H9 (cell line): Measurements from ENCODE around the gene VWDE. TPM values are rescaled to one million over a fixed set of nuclear protein-coding genes. Genes with fewer than 3 reads are reported as not detected.

ENCODE experiments used
- DNase-seq: peaks from one replicate; pipeline ENCODE4 v3.0.0-alpha.2; 2017
- H2AFZ ChIP-seq: one replicate; pipeline ENCODE4 v1.6.1; 2013; ENCODE audit warnings: mild to moderate bottlenecking, low read length, control low read depth, moderate library complexity
- H2AK5ac ChIP-seq: 2 replicates; pipeline ENCODE4 v1.6.1; 2013; ENCODE audit warnings: low read length, control low read depth, mixed read lengths; ENCODE audit not compliant: insufficient read length
- H2BK120ac ChIP-seq: one replicate; pipeline ENCODE4 v1.6.1; 2013; ENCODE audit warnings: low read depth, mild to moderate bottlenecking, low read length, control low read depth, inconsistent platforms; ENCODE audit not compliant: poor library complexity, severe bottlenecking
- H2BK12ac ChIP-seq: 2 replicates; pipeline ENCODE4 v1.6.1; 2013; ENCODE audit warnings: low read length, control low read depth, mixed read lengths, low read depth; ENCODE audit not compliant: insufficient read length
- H2BK15ac ChIP-seq: 2 replicates; pipeline ENCODE4 v1.6.1; 2013; ENCODE audit warnings: low read depth, low read length, control low read depth
- H2BK20ac ChIP-seq: one replicate; pipeline ENCODE4 v1.6.1; 2013; ENCODE audit warnings: low read depth, mild to moderate bottlenecking, low read length, control low read depth, inconsistent platforms; ENCODE audit not compliant: poor library complexity, severe bottlenecking
- H2BK5ac ChIP-seq: 2 replicates; pipeline ENCODE4 v1.6.1; 2013; ENCODE audit warnings: low read length, control low read depth, mixed read lengths; ENCODE audit not compliant: insufficient read length
- H3K14ac ChIP-seq: 2 replicates; pipeline ENCODE4 v1.6.1; 2013; ENCODE audit warnings: low read length, control low read depth; ENCODE audit not compliant: insufficient read depth
- H3K18ac ChIP-seq: 2 replicates; pipeline ENCODE4 v1.6.1; 2013; ENCODE audit warnings: low read depth, mild to moderate bottlenecking, mixed read lengths, low read length, control low read depth; ENCODE audit not compliant: insufficient read length
- H3K23ac ChIP-seq: 2 replicates; pipeline ENCODE4 v1.6.1; 2013; ENCODE audit warnings: low read length, control low read depth, mixed read lengths, low read depth; ENCODE audit not compliant: insufficient read length
- H3K23me2 ChIP-seq: 2 replicates; pipeline ENCODE4 v1.6.1; 2013; ENCODE audit warnings: low read depth, mild to moderate bottlenecking, mixed read lengths, low read length, control low read depth; ENCODE audit not compliant: insufficient read length, poor library complexity, severe bottlenecking
- H3K27ac ChIP-seq: 2 replicates; pipeline ENCODE4 v1.5.1; 2013; ENCODE audit warnings: low read length, control low read depth, mixed read lengths, low read depth; ENCODE audit not compliant: insufficient read length
- H3K27me3 ChIP-seq: 2 replicates; pipeline ENCODE4 v1.6.1; 2013; ENCODE audit warnings: low read length, control low read depth, inconsistent platforms; ENCODE audit not compliant: insufficient read depth
- H3K4ac ChIP-seq: 2 replicates; pipeline ENCODE4 v1.6.1; 2013; ENCODE audit warnings: low read depth, mild to moderate bottlenecking, control low read depth, inconsistent platforms, low read length, moderate library complexity
- H3K4me1 ChIP-seq: 2 replicates; pipeline ENCODE4 v1.6.1; 2013; ENCODE audit warnings: low read length, control low read depth, inconsistent platforms; ENCODE audit not compliant: insufficient read depth
- H3K4me2 ChIP-seq: 2 replicates; pipeline ENCODE4 v1.6.1; 2013; ENCODE audit warnings: low read length, control low read depth, mixed read lengths; ENCODE audit not compliant: insufficient read length, insufficient read depth
- H3K56ac ChIP-seq: 2 replicates; pipeline ENCODE4 v1.6.1; 2013; ENCODE audit warnings: low read depth, mild to moderate bottlenecking, mixed read lengths, low read length, control low read depth; ENCODE audit not compliant: insufficient read length
- H3K79me1 ChIP-seq: 2 replicates; pipeline ENCODE4 v1.6.1; 2013; ENCODE audit warnings: low read depth, mild to moderate bottlenecking, moderate library complexity, low read length, control low read depth, inconsistent platforms; ENCODE audit not compliant: insufficient read depth, poor library complexity, severe bottlenecking
- H3K79me2 ChIP-seq: 2 replicates; pipeline ENCODE4 v1.6.1; 2013; ENCODE audit warnings: low read length, control low read depth, inconsistent platforms; ENCODE audit not compliant: insufficient read depth
- H3K9ac ChIP-seq: 2 replicates; pipeline ENCODE4 v1.6.1; 2013; ENCODE audit warnings: low read length, control low read depth, mixed read lengths; ENCODE audit not compliant: insufficient read length; ENCODE audit errors: extremely low read depth
- H3K9me3 ChIP-seq: one replicate; pipeline ENCODE4 v1.6.1; 2013; ENCODE audit warnings: low read depth, low read length, inconsistent platforms; ENCODE audit not compliant: control insufficient read depth
- H3T11ph ChIP-seq: one replicate; pipeline ENCODE4 v1.6.1; 2013; ENCODE audit warnings: mild to moderate bottlenecking, low read length, control low read depth, inconsistent platforms
- H4K20me1 ChIP-seq: one replicate; pipeline ENCODE4 v1.6.1; 2013; ENCODE audit not compliant: control insufficient read depth, insufficient read length, insufficient read depth
- H4K5ac ChIP-seq: 2 replicates; pipeline ENCODE4 v1.6.1; 2013; ENCODE audit warnings: low read depth, mild to moderate bottlenecking, mixed read lengths, low read length, control low read depth; ENCODE audit not compliant: insufficient read length
- H4K8ac ChIP-seq: replicated peaks from 2 replicates; pipeline ENCODE4 v1.6.1; 2013; ENCODE audit warnings: low read length, control low read depth, mixed read lengths, low read depth; ENCODE audit not compliant: insufficient read length
- H4K91ac ChIP-seq: 2 replicates; pipeline ENCODE4 v1.6.1; 2013; ENCODE audit warnings: low read depth, mild to moderate bottlenecking, moderate library complexity, mixed read lengths, low read length, control low read depth; ENCODE audit not compliant: insufficient read length
- H3K27ac Mint-ChIP-seq, 3 experiments: 2 replicates in 2 of 3; 3 replicates in 1 of 3; pipeline ENCODE4 v1.8.0; 2020 to 2021; ENCODE audit warnings: mixed read lengths in 3 of 3, mild to moderate bottlenecking in 1 of 3, moderate library complexity in 1 of 3
- H3K27me3 Mint-ChIP-seq: 2 replicates; pipeline ENCODE4 v1.8.0; 2021; ENCODE audit warnings: low read depth, mild to moderate bottlenecking, moderate library complexity, mixed read lengths
- H3K36me3 Mint-ChIP-seq, 3 experiments: 2 replicates in 2 of 3; 3 replicates in 1 of 3; pipeline ENCODE4 v1.8.0; 2020 to 2021; ENCODE audit warnings: low read depth in 3 of 3, mixed read lengths in 3 of 3; ENCODE audit not compliant: insufficient read depth in 1 of 3
- H3K4me1 Mint-ChIP-seq, 2 experiments: 2 replicates each; pipeline ENCODE4 v1.8.0; 2020; ENCODE audit warnings: mixed read lengths in 2 of 2
- H3K4me3 Mint-ChIP-seq, 2 experiments: 2 replicates in 1 of 2; 3 replicates in 1 of 2; pipeline ENCODE4 v1.8.0; 2020 to 2021; ENCODE audit warnings: mild to moderate bottlenecking in 2 of 2, mixed read lengths in 2 of 2, moderate library complexity in 1 of 2
- H3K9me3 Mint-ChIP-seq, 2 experiments: 2 replicates in 1 of 2; 3 replicates in 1 of 2; pipeline ENCODE4 v1.8.0; 2020; ENCODE audit warnings: mild to moderate bottlenecking in 2 of 2, mixed read lengths in 2 of 2, moderate library complexity in 1 of 2
- CTCF ChIP-seq: fragments of 200-600 bp; sonication (generic); conservative IDR thresholded peaks from 3 replicates; pipeline ENCODE4 v1.8.0; 2021; ENCODE audit warnings: antibody characterized with exemption, mild to moderate bottlenecking
- WGBS: extraction: QIAGEN DNeasy Blood & Tissue Kit; methylation state at CpG from one replicate; pipeline ENCODE4 v1.1.7; 2013; ENCODE audit warnings: missing lambda C conversion rate, low lambda C conversion rate, mixed read lengths; ENCODE audit not compliant: insufficient read length; ENCODE audit errors: extremely low coverage; 5-methylcytosine and 5-hydroxymethylcytosine counted together
- total RNA-seq: library from RNA; stranded (reverse); gene quantifications from 2 replicates; pipeline ENCODE4 v1.2.1, GENCODE V29; 2021

VWDE gene
- total RNA-seq, 1 experiment from 2014 or later, result 18.1 TPM

- Histone ChIP-seq H3K4ac (no peak overlapping the region), H3K79me2 (no peaks in the 10 kb centered on the region), H2BK5ac (no peak overlapping the region), H4K20me1 (no peaks in the 10 kb centered on the region), H2BK120ac (no peak overlapping the region), H3K23me2 (no peaks in the 10 kb centered on the region), H3K23ac (no peak overlapping the region), H2BK15ac (no peak overlapping the region), H2AFZ (no peak overlapping the region), H3K9ac (no peak overlapping the region), H3K56ac (no peak overlapping the region), H3K27ac (no peak overlapping the region), H3K27me3 (no peaks in the 10 kb centered on the region; the same call in 1 of the 2 replicates), H4K5ac (no peak overlapping the region), H3K79me1 (no peaks in the 10 kb centered on the region), H3K9me3 (no peaks in the 10 kb centered on the region), H3K18ac (no peak overlapping the region), H2BK20ac (no peak overlapping the region), H3T11ph (no peak overlapping the region), H3K4me1 (no peaks in the 10 kb centered on the region), H4K91ac (no peak overlapping the region), H4K8ac (no peak overlapping the region), H3K14ac (no peak overlapping the region), H3K4me2 (no peak overlapping the region), H2BK12ac (no peak overlapping the region), H2AK5ac (no peak overlapping the region)
- Mint-ChIP-seq H3K4me3 (no peak overlapping the region), H3K9me3 (no peaks in the 10 kb centered on the region), H3K4me1 (no peaks in the 10 kb centered on the region), H3K27me3 (no peaks in the 10 kb centered on the region), H3K36me3 (peaks cover 10 to 50% (median 42%) of the 10 kb centered on the region in 3 experiments; a peak in 6 of 7 replicates), H3K27ac (peak overlapping the region in 2 of 3 experiments; percentile 34 to 51; a peak in 3 of 7 replicates)
- WGBS, result no CpG with 5 or more reads among the region's 6 CpGs
- no peak for TF ChIP-seq CTCF
- no peak for DNase-seq
Observed at GRCh38 chr7:12369756-12370155, 33.9 kb downstream of the VWDE start.
